ENCODE data around the gene SLC23A1. TPM values are rescaled to one million over a fixed set of nuclear protein-coding genes. Genes with fewer than 3 reads are reported as not detected.

Gene SLC23A1
- total RNA-seq, 1 experiment from 2014 or later, result not detected

GRCh38 chr5:139335811-139336210 is 47.3 kb downstream of the SLC23A1 start:
- CTCF ChIA-PET, result no interaction called here
- no peak for TF ChIP-seq REST (IDR thresholded peaks at IDR 0.05; ENCODE audit: insufficient read depth in 1 of 2, low read depth in 2 of 2, low read length in 1 of 2)
- TF ChIP-seq TCF7L2 (IDR thresholded peaks at IDR 0.05; ENCODE audit: low read depth, low read length), result no peak
- no peak for TF ChIP-seq SIN3A (IDR thresholded peaks at IDR 0.05; ENCODE audit: borderline replicate concordance, insufficient read depth, low read depth, low read length)
- TF ChIP-seq POLR2AphosphoS5 (IDR thresholded peaks at IDR 0.05; ENCODE audit: low read depth, low read length), result no peak
- TF ChIP-seq CTCF (IDR thresholded peaks at IDR 0.05), result no peak
- in situ Hi-C loops (cut with HindIII; ENCODE audit: low pct_unique_long_range_greater_than_20kb, low sequenced_read_pairs), result no loop called here

More at GRCh38 chr5:139335811-139336210, 47.3 kb downstream of the SLC23A1 start:
- H3K27me3 ChIP-seq (ENCODE audit: control insufficient read depth, insufficient read depth, low read length), result no peaks in the 10 kb centered on the region
- no peak overlapping the region for H3K27ac ChIP-seq (ENCODE audit: low read length)
- intact Hi-C loops (cut with micrococcal nuclease; ENCODE audit: unreplicated experiment), result no loop called here
- no peaks in the 10 kb centered on the region for H3K9me3 ChIP-seq (ENCODE audit: control insufficient read depth, insufficient read depth, low read depth, low read length)
- no peak overlapping the region for H3K4me3 ChIP-seq (ENCODE audit: low read depth in 2 of 2, low read length in 2 of 2)
- H3K4me1 ChIP-seq (ENCODE audit: control insufficient read depth, insufficient read depth, low read length), result 0 out of 2 replicates have a peak, but pooled peaks cover under 1% of the 10 kb centered on the region
- no TSS peak for BruUV-seq (replicated peaks)
- ATAC-seq, result 0 out of 2 replicates have a peak, but pooled peaks have one; percentile 25
- H3K36me3 ChIP-seq (ENCODE audit: control insufficient read depth, insufficient read depth, low read length), result peaks cover 15% of the 10 kb centered on the region; the same call in 1 of the 2 replicates
- POLR2A ChIA-PET, result interaction anchor here (0.6 to 0.7 kb wide), 2 partner anchors 39 to 631 kb away, joined by 6 to 11 read pairs; no protein-coding TSS in a partner anchor
- DNase-seq (ENCODE audit: low read depth, low spot score), result no peak

Other genes with a start within 250 kb of the SLC23A1 start
- 35.4 TPM for gene SIL1, start 184.9 kb downstream of the SLC23A1 start, total RNA-seq (2021; ENCODE audit: unreplicated experiment)
- 194 TPM for gene MATR3, start 89.6 kb downstream of the SLC23A1 start, total RNA-seq (2021; ENCODE audit: unreplicated experiment)
- gene PAIP2, start 41.4 kb downstream of the SLC23A1 start, total RNA-seq (2021; ENCODE audit: unreplicated experiment), result 79.4 TPM
- 0.49 TPM for gene MZB1, start 6.6 kb upstream of the SLC23A1 start, total RNA-seq (2021; ENCODE audit: unreplicated experiment)
- gene PROB1, start 11.8 kb upstream of the SLC23A1 start, total RNA-seq (2021; ENCODE audit: unreplicated experiment), result 2.3 TPM
- 5.5 TPM for gene SPATA24, start 20.8 kb upstream of the SLC23A1 start, total RNA-seq (2021; ENCODE audit: unreplicated experiment)
- gene DNAJC18, start 56.2 kb upstream of the SLC23A1 start, total RNA-seq (2021; ENCODE audit: unreplicated experiment), result 8.8 TPM
- gene ECSCR, start 79.4 kb upstream of the SLC23A1 start, total RNA-seq (2021; ENCODE audit: unreplicated experiment), result not detected
- not detected for gene SMIM33, start 87.7 kb upstream of the SLC23A1 start, total RNA-seq (2021; ENCODE audit: unreplicated experiment)
- gene STING1, start 99.5 kb upstream of the SLC23A1 start, total RNA-seq (2021; ENCODE audit: unreplicated experiment), result 22.8 TPM
- 222 TPM for gene UBE2D2, start 178.0 kb upstream of the SLC23A1 start, total RNA-seq (2021; ENCODE audit: unreplicated experiment)

Measured in Panc1 (cell line).